Measurements from ENCODE around the gene MTFR1L. TPM values are rescaled to one million over a fixed set of nuclear protein-coding genes. Genes with fewer than 3 reads are reported as not detected.

Gene MTFR1L
- total and polyA plus RNA-seq, 9 of the 15 experiments (the other 6 are each of a cell fraction or from before 2014, with no cell fraction given) = 41.4 to 98.5 (median 53.7) TPM

DNA sequence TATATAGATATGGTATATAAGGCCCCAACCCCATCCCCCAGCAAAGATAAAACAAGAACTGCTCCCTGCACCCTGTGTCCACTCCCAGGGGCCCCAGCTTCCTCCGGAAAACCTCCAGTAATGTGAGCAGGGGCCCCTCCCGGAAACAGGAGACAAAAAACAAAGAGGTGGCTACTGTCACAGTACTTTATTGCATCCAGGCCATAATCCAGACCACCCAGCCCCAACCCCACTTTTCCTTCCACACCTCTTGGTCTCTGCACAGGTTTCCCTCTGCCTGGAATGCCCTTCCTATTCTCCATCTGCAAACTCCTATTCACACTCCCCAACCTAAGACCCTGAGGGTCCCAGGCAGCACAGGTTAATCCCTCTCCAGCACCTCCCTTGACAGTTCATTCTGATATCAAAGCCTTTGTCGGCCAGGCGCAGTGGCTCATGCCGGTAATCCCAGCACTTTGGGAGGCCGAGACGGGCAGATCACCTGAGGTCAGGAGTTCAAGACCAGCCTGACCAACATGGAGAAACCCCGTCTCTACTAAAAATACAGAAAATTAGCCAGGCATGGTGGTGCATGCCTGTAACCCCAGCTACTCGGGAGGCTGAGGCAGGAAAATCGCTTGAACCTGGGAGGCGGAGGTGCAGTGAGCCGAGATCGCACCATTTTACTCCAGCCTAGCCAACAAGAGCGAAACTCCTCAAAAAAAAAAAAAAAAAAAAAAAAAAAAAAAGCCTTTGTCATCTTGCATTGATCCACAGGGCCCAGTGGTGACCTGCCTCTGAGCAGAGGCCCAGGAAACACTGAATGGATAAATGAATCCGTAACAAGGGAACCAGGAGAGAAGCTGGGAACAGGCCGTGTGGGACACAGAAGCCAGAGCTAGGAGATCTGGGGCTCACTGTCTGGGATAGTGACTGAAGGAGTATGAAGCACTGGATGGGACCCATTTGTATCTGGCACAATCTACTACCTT is 41.8 kb downstream of the MTFR1L start (continued):
- TF ChIP-seq HDGF (IDR thresholded peaks at IDR 0.05) (peak; percentile 86), ZNF140 (CRISPR knock-in tag; IDR thresholded peaks at IDR 0.05) (no peak), RFX1 (IDR thresholded peaks at IDR 0.05) (no peak), KAT2B (IDR thresholded peaks at IDR 0.05; ENCODE audit: low read depth, low read length) (no peak), PRPF4 (IDR thresholded peaks at IDR 0.05; ENCODE audit: insufficient read depth, low read depth, low read length, poor library complexity, severe bottlenecking) (no peak), ZNF77 (CRISPR knock-in tag; IDR thresholded peaks at IDR 0.05) (no peak), POLR2G (IDR thresholded peaks at IDR 0.05; ENCODE audit: low read depth, low read length) (no peak), SIX5 (IDR thresholded peaks at IDR 0.05; ENCODE audit: borderline replicate concordance in 1 of 2, insufficient read depth in 1 of 2, low read depth in 1 of 2, low read length in 2 of 2) (no peak), ESRRB (CRISPR knock-in tag; IDR thresholded peaks at IDR 0.05; ENCODE audit: borderline replicate concordance) (peak; percentile 37; the same call in 1 of the 2 replicates), NFIX (CRISPR knock-in tag; IDR thresholded peaks at IDR 0.05; ENCODE audit: low read depth) (no peak), POLR2B (IDR thresholded peaks at IDR 0.05; ENCODE audit: low read depth, partially characterized antibody) (peak; percentile 31), POLR3G (IDR thresholded peaks at IDR 0.05; ENCODE audit: extremely low read depth, insufficient read length, insufficient replicate concordance) (no peak)
- TF ChIP-seq, protein P1, sequence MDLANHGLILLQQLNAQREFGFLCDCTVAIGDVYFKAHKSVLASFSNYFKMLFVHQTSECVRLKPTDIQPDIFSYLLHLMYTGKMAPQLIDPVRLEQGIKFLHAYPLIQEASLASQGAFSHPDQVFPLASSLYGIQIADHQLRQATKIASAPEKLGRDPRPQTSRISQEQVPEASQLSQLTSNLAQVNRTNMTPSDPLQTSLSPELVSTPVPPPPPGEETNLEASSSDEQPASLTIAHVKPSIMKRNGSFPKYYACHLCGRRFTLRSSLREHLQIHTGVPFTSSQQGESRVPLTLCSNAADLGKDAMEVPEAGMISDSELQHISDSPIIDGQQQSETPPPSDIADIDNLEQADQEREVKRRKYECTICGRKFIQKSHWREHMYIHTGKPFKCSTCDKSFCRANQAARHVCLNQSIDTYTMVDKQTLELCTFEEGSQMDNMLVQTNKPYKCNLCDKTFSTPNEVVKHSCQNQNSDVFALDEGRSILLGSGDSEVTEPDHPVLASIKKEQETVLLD (IDR thresholded peaks at IDR 0.05) = peak; percentile 89
- TF ChIP-seq, protein P2, sequence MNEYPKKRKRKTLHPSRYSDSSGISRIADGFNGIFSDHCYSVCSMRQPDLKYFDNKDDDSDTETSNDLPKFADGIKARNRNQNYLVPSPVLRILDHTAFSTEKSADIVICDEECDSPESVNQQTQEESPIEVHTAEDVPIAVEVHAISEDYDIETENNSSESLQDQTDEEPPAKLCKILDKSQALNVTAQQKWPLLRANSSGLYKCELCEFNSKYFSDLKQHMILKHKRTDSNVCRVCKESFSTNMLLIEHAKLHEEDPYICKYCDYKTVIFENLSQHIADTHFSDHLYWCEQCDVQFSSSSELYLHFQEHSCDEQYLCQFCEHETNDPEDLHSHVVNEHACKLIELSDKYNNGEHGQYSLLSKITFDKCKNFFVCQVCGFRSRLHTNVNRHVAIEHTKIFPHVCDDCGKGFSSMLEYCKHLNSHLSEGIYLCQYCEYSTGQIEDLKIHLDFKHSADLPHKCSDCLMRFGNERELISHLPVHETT (CRISPR knock-in tag; conservative IDR thresholded peaks at IDR 0.05 in 1 of 2, IDR thresholded peaks at IDR 0.05 in 1 of 2) = peak in 1 of 2 experiments; percentile 75; a peak in 2 of 4 replicates
- TF ChIP-seq, protein P3, sequence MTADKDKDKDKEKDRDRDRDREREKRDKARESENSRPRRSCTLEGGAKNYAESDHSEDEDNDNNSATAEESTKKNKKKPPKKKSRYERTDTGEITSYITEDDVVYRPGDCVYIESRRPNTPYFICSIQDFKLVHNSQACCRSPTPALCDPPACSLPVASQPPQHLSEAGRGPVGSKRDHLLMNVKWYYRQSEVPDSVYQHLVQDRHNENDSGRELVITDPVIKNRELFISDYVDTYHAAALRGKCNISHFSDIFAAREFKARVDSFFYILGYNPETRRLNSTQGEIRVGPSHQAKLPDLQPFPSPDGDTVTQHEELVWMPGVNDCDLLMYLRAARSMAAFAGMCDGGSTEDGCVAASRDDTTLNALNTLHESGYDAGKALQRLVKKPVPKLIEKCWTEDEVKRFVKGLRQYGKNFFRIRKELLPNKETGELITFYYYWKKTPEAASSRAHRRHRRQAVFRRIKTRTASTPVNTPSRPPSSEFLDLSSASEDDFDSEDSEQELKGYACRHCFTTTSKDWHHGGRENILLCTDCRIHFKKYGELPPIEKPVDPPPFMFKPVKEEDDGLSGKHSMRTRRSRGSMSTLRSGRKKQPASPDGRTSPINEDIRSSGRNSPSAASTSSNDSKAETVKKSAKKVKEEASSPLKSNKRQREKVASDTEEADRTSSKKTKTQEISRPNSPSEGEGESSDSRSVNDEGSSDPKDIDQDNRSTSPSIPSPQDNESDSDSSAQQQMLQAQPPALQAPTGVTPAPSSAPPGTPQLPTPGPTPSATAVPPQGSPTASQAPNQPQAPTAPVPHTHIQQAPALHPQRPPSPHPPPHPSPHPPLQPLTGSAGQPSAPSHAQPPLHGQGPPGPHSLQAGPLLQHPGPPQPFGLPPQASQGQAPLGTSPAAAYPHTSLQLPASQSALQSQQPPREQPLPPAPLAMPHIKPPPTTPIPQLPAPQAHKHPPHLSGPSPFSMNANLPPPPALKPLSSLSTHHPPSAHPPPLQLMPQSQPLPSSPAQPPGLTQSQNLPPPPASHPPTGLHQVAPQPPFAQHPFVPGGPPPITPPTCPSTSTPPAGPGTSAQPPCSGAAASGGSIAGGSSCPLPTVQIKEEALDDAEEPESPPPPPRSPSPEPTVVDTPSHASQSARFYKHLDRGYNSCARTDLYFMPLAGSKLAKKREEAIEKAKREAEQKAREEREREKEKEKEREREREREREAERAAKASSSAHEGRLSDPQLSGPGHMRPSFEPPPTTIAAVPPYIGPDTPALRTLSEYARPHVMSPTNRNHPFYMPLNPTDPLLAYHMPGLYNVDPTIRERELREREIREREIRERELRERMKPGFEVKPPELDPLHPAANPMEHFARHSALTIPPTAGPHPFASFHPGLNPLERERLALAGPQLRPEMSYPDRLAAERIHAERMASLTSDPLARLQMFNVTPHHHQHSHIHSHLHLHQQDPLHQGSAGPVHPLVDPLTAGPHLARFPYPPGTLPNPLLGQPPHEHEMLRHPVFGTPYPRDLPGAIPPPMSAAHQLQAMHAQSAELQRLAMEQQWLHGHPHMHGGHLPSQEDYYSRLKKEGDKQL (CRISPR knock-in tag; IDR thresholded peaks at IDR 0.05; ENCODE audit: borderline replicate concordance) = no peak
- TF ChIP-seq, protein P4, sequence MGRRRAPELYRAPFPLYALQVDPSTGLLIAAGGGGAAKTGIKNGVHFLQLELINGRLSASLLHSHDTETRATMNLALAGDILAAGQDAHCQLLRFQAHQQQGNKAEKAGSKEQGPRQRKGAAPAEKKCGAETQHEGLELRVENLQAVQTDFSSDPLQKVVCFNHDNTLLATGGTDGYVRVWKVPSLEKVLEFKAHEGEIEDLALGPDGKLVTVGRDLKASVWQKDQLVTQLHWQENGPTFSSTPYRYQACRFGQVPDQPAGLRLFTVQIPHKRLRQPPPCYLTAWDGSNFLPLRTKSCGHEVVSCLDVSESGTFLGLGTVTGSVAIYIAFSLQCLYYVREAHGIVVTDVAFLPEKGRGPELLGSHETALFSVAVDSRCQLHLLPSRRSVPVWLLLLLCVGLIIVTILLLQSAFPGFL (CRISPR knock-in tag; IDR thresholded peaks at IDR 0.05) = no peak
